Motor neuron (in vitro differentiated cells): ENCODE measurements around the gene ECI2. TPM values are rescaled to one million over a fixed set of nuclear protein-coding genes. Genes with fewer than 3 reads are reported as not detected.

Experiments
- ATAC-seq, 8 experiments: fragments of 200-7000 bp; cut with Tn5 transposase; replicated peaks in 6 of 8; 2 replicates each; pipeline ENCODE4 v1.8.0; 2021; ENCODE audit warnings: mild to moderate bottlenecking in 8 of 8, moderate library complexity in 8 of 8
- H3K27ac ChIP-seq, 2 donors: fragments of 250-450 bp; sonication (Bioruptor Pico); 2 replicates each; pipeline ENCODE4 v1.9.0; 2021; ENCODE audit warnings: antibody characterized with exemption in 2 of 2, mild to moderate bottlenecking in 2 of 2, moderate library complexity in 1 of 2
- H3K4me1 ChIP-seq, 2 donors: fragments of 250-450 bp; sonication (Bioruptor Pico); replicated peaks in 1 of 2; 2 replicates each; pipeline ENCODE4 v1.6.1; 2021; ENCODE audit warnings: antibody characterized with exemption in 2 of 2, mild to moderate bottlenecking in 2 of 2, moderate library complexity in 1 of 2
- H3K4me3 ChIP-seq, 5 donors: fragments of 250-450 bp; sonication (Bioruptor Pico); 2 replicates each; pipeline ENCODE4 v1.9.0; 2021; ENCODE audit warnings: antibody characterized with exemption in 5 of 5, mild to moderate bottlenecking in 5 of 5, moderate library complexity in 4 of 5
- WGBS, 10 experiments: fragments of 450-650 bp; shearing (Covaris generic); methylation state at CpG; one replicate each; pipeline ENCODE4 v1.0.0; 2022; 5-methylcytosine and 5-hydroxymethylcytosine counted together
- in situ Hi-C, 9 experiments: fragments of 400-800 bp; cut with MboI; loops; one replicate each; pipeline ENCODE4 v1.15.0; 2021; ENCODE audit warnings: low sequenced_read_pairs in 9 of 9, low pct_unique_long_range_greater_than_20kb in 2 of 9; ENCODE audit not compliant: unreplicated experiment in 9 of 9
- total RNA-seq, 8 experiments: library from RNA; unstranded; fragments of 300-600 nt; gene quantifications; 2 replicates each; pipeline versions ENCODE4 v1.2.3 to v1.2.4, GENCODE V29; 2022

ECI2 gene
- total RNA-seq, 8 experiments from 2014 or later = 22.5 to 76.5 (median 40.2) TPM

DNA sequence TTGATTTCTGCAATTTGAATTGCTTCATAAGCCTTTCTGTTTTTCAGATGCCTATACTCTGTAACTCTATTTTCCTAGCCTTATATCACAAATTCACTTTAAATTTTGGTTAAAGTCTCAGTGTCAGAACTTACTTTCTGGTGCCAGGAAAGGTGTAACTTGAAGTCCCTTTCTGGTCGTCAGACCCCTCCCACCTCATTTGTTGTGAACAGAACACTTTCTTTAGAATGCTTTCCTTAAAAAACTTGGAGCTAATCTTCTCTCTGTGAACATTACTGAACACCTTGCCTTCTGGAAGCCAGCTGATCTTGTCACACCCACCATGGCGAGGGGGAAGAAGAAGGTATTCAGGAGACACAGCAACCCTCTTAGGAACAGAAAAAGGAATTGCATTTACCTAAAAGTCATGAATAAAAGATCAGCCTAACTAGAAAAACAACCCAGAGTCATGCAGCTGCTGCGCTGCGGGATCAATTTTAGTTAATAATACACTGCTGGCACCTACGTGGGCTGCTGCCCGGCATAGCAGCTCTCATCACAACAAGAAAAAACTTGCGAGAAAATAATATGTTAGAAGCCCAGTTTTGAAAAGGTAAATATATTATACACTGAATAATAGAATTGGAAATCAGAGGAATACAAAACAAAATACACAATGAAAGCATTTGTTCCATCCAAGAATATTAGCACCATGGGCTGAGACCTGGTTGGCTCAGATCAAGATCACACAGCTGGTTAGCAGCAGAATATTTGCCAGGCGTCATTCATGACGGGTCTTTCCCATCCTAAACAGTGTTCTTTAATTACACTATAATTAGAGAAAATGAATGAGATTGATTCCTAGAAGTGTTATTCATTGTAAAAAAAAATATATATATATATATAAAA, 50.7 kb downstream of the ECI2 start:
- WGBS, 10 experiments = 33 to 77% (median 48%) methylated on average over 2 to 9 of the region's 9 CpGs

DNA sequence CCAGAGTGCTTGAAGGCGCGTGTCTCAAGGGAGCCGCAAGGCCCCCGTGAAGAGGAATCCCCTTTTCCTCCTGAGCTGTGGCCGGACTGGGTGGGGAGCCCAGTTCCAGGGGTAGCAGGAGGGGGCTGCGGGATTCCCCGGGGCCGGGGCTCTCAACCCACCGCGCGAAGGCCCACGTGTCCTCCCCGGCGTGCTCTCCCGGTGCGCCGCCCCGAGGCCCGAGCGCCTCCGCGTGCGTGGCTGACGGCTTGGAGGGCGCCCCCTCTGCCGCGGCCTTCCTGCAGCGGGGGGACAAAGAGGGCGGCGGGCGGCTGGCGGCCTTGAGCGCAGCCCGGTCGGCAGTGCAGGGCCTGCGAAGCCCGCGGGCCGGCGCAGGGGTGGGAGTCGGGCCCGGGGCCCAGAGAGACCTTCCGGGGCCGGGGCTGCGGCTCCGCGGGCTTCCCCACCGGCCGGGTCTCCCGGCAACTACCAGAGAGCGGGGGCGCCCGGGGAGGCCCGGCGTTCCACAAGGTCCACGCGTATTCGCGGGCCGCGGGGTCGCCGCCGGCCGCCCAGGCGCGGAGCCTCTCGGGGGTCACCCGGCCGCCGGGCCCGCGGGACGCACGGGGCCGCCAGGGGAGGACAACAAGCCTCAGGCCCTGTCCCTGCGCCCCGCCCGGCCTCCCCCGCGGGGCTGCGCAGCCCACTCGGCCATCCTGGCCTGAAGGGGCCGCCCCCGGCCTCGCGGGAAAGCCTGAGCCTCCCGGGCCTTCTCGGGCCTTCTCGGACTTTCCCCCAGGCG, 56.5 kb downstream of the ECI2 start, which contains the start of gene FAM217A:
Gene FAM217A (minus strand): TSS at position 447 of the 781 bp plus-strand sequence. CDS start 1,723 bp downstream, outside the sequence.
- in situ Hi-C loops = no loop called here
- Histone ChIP-seq H3K4me1 (no peaks in the 10 kb centered on the region), H3K4me3 (no peak within 1 kb of the TSS), H3K27ac (no peak within 1 kb of the TSS)
- no peak for ATAC-seq
- 93% methylated on average over 3 of the region's 91 CpGs; no CpG with 5 or more reads in 9 of the 10 experiments for WGBS, 10 experiments

More for the DNA sequence above, 50.7 kb downstream of the ECI2 start:
- in situ Hi-C loops = no loop called here
- no peak overlapping the region for H3K4me3 ChIP-seq
- ATAC-seq = no peak
- H3K4me1 ChIP-seq = peaks cover 0 to 2% of the 10 kb centered on the region in 2 donors
- H3K27ac ChIP-seq = no peak overlapping the region

DNA sequence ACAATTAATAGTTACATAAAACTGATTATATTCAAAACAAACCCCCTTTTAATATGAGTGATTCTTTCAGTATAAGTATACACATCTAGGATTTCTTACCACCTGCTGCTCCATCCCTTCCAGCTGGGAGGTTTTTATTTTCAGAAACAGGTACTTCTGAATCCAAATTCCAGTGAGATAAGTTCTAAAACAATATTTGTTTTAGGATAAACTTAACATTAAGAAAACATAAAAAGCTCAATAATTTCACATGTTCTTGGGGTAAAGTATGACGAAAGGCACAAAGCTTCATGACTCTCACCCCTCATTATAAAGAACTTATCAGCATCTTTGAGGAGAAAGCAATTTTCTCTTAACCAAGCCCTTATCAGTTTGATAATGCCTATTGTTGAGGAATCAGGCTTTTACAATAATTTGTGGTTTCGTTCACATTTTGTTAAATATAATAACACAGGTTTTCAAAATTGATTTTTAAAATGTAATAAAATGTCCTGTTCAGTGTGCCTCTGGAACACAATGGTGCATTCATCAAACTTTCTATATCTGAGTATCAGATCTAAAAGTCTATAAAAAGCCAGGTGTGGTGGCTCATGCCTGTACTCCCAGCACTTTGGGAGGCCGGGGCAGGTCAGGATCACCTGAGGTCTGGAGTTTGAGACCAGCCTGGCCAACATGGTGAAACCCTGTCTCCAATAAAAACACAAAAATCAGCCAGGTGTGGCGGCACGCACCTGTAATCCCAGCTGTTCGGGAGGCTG, 60.7 kb downstream of the ECI2 start:
- Histone ChIP-seq H3K4me1 (no peaks in the 10 kb centered on the region), H3K27ac (no peak overlapping the region), H3K4me3 (no peak overlapping the region)
- WGBS, 10 experiments = 20 to 93% (median 73%) methylated on average over 1 to 6 of the region's 6 CpGs; no CpG with 5 or more reads in 1 of the 10 experiments
- no peak for ATAC-seq
- in situ Hi-C loops = loop anchor here in 1 of 9 experiments (25.0 kb wide), 1 partner anchor 88 kb away; no protein-coding TSS in a partner anchor

DNA sequence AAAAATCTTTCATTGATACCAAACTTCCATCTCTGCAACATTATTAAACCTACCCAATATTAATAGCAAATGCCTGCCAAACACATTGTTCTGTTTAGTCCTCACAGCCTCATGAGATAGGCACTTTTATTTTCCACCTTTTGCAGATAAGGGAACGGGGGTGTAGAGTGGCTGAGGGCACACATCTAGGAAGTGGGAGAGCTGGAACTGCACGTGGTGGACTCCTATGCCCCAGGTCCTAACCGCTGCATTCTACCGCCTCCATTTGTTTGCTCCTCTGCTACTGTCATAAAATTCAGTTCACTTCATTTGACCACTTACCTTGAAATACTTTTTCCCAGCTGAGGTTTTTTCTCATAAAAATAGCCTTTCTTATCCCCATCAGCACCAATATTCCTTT, 64.0 kb downstream of the ECI2 start:
- 50 to 100% (median 83%) methylated on average over 1 to 4 of the region's 4 CpGs; no CpG with 5 or more reads in 5 of the 10 experiments for WGBS, 10 experiments
- in situ Hi-C loops = loop anchor here in 1 of 9 experiments (25.0 kb wide), 1 partner anchor 91 kb away; no protein-coding TSS in a partner anchor
- Histone ChIP-seq H3K4me3 (no peak overlapping the region), H3K27ac (no peak overlapping the region), H3K4me1 (no peaks in the 10 kb centered on the region)
- peak in 1 of 8 experiments; percentile 41 for ATAC-seq

DNA sequence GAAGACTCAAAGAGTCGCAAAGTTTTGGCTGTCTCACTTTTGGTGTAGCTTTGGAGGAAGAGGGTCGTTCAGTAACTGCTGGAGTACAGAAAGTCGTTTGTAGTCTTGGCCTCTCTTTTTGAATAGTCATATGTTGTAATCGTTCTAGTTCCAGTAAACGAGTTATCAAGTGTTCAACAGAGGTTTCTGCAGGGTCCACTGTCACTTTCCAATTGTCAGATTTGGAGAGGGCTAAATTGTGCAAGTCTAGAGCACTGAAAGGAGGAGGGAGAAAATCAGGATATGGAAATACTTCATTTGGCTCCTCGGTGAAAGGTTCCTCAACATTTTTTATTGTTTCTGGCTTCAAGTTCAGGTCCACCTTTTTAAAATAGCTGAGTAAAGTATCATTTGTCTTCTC, 66.2 kb downstream of the ECI2 start:
- Histone ChIP-seq H3K4me1 (no peaks in the 10 kb centered on the region), H3K4me3 (no peak overlapping the region), H3K27ac (no peak overlapping the region)
- no peak for ATAC-seq
- in situ Hi-C loops = loop anchor here in 1 of 9 experiments (25.0 kb wide), 1 partner anchor 93 kb away; no protein-coding TSS in a partner anchor
- WGBS, 10 experiments = 44 to 100% (median 79%) methylated on average over 1 to 6 of the region's 6 CpGs; no CpG with 5 or more reads in 1 of the 10 experiments

DNA sequence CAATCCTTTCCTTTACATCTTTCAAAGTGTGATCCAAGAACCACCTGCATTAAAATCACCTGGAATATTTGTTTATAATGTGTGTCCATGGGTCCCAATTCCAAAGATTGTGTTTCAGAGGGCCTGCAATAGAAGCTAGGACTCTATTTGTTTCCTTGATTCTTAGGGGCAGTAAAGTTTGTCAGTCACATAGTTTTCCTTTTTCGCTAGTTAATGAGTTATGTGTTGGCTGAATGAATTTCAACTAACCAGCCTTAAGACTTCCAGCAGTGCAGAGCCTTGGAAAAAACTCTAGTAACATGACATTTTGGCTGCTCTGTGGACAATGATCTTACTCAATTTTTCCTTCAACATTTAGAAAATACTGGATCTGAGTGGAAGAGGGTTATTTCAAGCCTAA, 67.7 kb downstream of the ECI2 start:
- no peak overlapping the region for H3K27ac ChIP-seq
- WGBS, 10 experiments = 38 to 100% (median 80%) methylated on average over 1 of the region's 1 CpG; no CpG with 5 or more reads in 3 of the 10 experiments
- H3K4me1 ChIP-seq = no peaks in the 10 kb centered on the region
- in situ Hi-C loops = loop anchor here in 1 of 9 experiments (25.0 kb wide), 1 partner anchor 95 kb away; no protein-coding TSS in a partner anchor
- ATAC-seq = no peak
- no peak overlapping the region for H3K4me3 ChIP-seq

DNA sequence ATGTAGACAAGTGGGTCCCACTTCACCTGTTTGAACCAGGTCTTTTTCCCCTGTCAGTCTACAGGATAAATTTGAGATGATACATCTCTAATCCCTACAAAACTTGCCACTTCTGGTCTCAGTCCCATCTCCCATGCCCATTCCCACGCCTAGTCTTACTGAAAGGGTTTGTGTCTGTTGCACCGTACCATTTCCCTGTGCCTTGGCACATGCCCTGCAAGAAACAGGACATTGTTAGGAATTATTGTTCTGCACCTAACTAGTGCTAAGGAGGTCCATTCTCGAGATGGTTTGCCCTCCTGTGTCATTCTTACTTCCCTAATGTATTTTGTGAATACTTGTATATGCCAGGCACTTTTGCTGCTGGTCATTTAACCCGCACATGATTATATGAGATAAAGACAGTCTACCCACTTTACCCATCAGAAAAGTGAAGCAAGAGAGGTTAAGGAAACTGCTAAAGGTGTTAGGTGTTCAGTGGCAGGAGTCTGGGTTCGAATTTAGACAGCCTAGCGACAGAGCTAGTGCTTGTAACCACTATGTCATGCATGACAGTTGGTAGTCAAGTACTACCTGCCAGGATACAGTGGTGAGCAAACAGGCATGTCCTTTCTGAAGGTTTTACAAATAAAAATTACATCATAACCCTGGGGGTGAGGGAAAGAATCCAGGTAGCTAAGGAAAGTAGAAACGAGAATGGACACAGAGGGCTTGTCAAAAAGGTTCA, 69.2 kb downstream of the ECI2 start:
- Histone ChIP-seq H3K4me3 (no peak overlapping the region), H3K4me1 (no peaks in the 10 kb centered on the region), H3K27ac (no peak overlapping the region)
- in situ Hi-C loops = loop anchor here in 1 of 9 experiments (25.0 kb wide), 1 partner anchor 96 kb away; no protein-coding TSS in a partner anchor
- 69 to 100% (median 89%) methylated on average over 1 to 7 of the region's 7 CpGs; no CpG with 5 or more reads in 1 of the 10 experiments for WGBS, 10 experiments
- peak in 1 of 8 experiments; percentile 75 for ATAC-seq

Other genes with a start within 250 kb of the ECI2 start
- 1 to 10 TPM in 1 of 8 experiments, under 1 TPM in 6, not detected in 1; 0.09 to 2.2 (median 0.20) TPM for gene FAM217A, start 56.4 kb downstream of the ECI2 start, total RNA-seq